NT2/D1 (cell line): ENCODE results near the gene NIPAL3.

Source experiments
- SUZ12 ChIP-seq: IDR thresholded peaks from 2 replicates; pipeline ENCODE4 v1.6.1; 2011; ENCODE audit not compliant: insufficient read length, insufficient read depth; ENCODE audit errors: extremely low read depth
- YY1 ChIP-seq: IDR thresholded peaks from 2 replicates; pipeline ENCODE4 v1.6.1; 2011; ENCODE audit not compliant: insufficient read length, insufficient read depth
- ZNF274 ChIP-seq: IDR thresholded peaks from 2 replicates; pipeline ENCODE4 v1.6.1; 2011; ENCODE audit warnings: mild to moderate bottlenecking, low read depth, low read length

GRCh38 chr1:24504560-24504959, 89.0 kb downstream of the NIPAL3 start:
- no peak for TF ChIP-seq YY1
- no peak for TF ChIP-seq SUZ12
- TF ChIP-seq ZNF274 = no peak
